ENCODE results near the gene USP1. TPM values are rescaled to one million over a fixed set of nuclear protein-coding genes. Genes with fewer than 3 reads are reported as not detected.

USP1 gene
- total and polyA plus RNA-seq, 2 of the 4 experiments (the other 2 are of a cell fraction), result 7.5 to 9.7 TPM

DNA sequence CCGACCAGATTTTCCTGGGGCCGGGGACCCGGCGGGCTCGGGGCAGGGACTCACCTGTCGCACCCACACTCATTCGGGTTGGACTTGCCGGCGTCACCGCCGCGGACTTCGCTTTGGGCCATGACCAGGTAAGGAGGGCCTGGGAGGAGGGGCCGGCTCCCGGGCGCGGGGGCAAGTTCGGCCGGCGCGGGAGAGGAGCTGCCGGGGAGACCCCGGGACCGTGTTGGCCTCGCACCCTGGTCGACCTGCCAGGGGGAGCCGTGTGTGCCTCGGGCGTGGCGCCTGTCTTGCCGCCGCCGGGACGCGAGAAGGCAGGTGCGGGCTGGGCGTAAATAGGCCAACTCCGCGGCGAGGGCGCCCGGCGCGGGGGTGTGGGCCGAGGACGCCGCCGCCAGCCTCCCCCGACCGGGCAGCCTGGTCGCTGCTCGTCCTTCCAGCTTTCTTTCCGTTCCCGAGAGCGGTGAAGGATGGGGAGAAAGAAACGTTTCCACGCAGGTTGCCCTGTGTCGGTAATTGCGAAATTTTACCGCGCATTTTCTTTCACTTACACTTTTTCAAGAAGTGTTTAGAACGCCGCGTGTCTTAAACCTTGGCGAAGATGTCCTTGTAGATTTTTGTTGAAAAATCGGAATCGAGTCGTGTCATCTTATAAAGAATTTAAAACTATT, 558 bp downstream of the USP1 start:
- dilution Hi-C loops (cut with HindIII; ENCODE audit: low sequenced_read_pairs, unreplicated experiment), result no loop called here
- in situ Hi-C loops (cut with MboI; ENCODE audit: low sequenced_read_pairs), result no loop called here

More for the DNA sequence above, 558 bp downstream of the USP1 start:
- peak overlapping the region; percentile 69; the same call in 1 of the 2 replicates for H3K23ac ChIP-seq (ENCODE audit: low read depth, low read length)
- H3K4ac ChIP-seq (ENCODE audit: low read depth, low read length), result peak overlapping the region; percentile 97; the same call in 1 of the 2 replicates
- intact Hi-C loops (cut with micrococcal nuclease), result loop anchor here (2.0 kb wide), 2 partner anchors 251 to 309 kb away; partner anchors contain the start of gene DOCK7
- peak overlapping the region; percentile 99; the same call in 1 of the 2 replicates for H4K91ac ChIP-seq (ENCODE audit: insufficient read depth, low read depth, low read length)
- peak overlapping the region; percentile 86 for H2AK9ac ChIP-seq (replicated peaks; ENCODE audit: low read depth, low read length, poor library complexity)
- H3K14ac ChIP-seq (replicated peaks; ENCODE audit: low read depth, low read length), result peak overlapping the region; percentile 8; the same call in 1 of the 2 replicates
- 0 out of 2 replicates have a peak, but pooled peaks cover 2% of the 10 kb centered on the region for H3K9me1 ChIP-seq (ENCODE audit: insufficient read depth, low read length)
- H3K27me3 ChIP-seq (ENCODE audit: control insufficient read depth, insufficient read depth, low read length), result no peaks in the 10 kb centered on the region
- DNase-seq (no peak), ATAC-seq (ENCODE audit: low read depth) (no peak)
- peak overlapping the region; percentile 99 for H3K4me2 ChIP-seq (ENCODE audit: low read depth, low read length)
- peak overlapping the region; percentile 99 for H3K56ac ChIP-seq (ENCODE audit: extremely low read depth, insufficient read depth, low read length)
- H2BK5ac ChIP-seq (ENCODE audit: low read depth, low read length, poor library complexity, severe bottlenecking), result peak overlapping the region; percentile 99
- H3K79me1 ChIP-seq (ENCODE audit: low read depth in 1 of 2, low read length in 2 of 2), result peaks cover 8 to 11% of the 10 kb centered on the region in 2 experiments; a peak in 3 of 4 replicates
- TF ChIP-seq, protein P1, sequence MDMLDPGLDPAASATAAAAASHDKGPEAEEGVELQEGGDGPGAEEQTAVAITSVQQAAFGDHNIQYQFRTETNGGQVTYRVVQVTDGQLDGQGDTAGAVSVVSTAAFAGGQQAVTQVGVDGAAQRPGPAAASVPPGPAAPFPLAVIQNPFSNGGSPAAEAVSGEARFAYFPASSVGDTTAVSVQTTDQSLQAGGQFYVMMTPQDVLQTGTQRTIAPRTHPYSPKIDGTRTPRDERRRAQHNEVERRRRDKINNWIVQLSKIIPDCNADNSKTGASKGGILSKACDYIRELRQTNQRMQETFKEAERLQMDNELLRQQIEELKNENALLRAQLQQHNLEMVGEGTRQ (IDR thresholded peaks at IDR 0.05; ENCODE audit: low read depth, low read length), result no peak
- TF ChIP-seq CEBPB (IDR thresholded peaks at IDR 0.05; ENCODE audit: low read depth, low read length), result peak; percentile 75
- TF ChIP-seq, protein P2, sequence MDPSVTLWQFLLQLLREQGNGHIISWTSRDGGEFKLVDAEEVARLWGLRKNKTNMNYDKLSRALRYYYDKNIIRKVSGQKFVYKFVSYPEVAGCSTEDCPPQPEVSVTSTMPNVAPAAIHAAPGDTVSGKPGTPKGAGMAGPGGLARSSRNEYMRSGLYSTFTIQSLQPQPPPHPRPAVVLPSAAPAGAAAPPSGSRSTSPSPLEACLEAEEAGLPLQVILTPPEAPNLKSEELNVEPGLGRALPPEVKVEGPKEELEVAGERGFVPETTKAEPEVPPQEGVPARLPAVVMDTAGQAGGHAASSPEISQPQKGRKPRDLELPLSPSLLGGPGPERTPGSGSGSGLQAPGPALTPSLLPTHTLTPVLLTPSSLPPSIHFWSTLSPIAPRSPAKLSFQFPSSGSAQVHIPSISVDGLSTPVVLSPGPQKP (IDR thresholded peaks at IDR 0.05; ENCODE audit: borderline replicate concordance, low read depth, low read length), result no peak
- peaks cover 2% of the 10 kb centered on the region for H3K36me3 ChIP-seq (ENCODE audit: control insufficient read depth, insufficient read depth, low read length)
- H3K9me3 ChIP-seq (ENCODE audit: control insufficient read depth, insufficient read depth, low read length), result no peaks in the 10 kb centered on the region
- no peak overlapping the region for H2BK120ac ChIP-seq (ENCODE audit: low read depth, low read length)
- no TSS peak for BruUV-seq (replicated peaks)
- H3K27ac ChIP-seq (ENCODE audit: insufficient read depth, low read length), result peak overlapping the region; percentile 99; the same call in 1 of the 2 replicates
- H3K4me1 ChIP-seq (ENCODE audit: control insufficient read depth, insufficient read depth, low read length), result peaks cover 3% of the 10 kb centered on the region; the same call in 1 of the 2 replicates
- no peak overlapping the region; the same call in 1 of the 2 replicates for H3K18ac ChIP-seq (ENCODE audit: low read depth, low read length)
- H4K20me1 ChIP-seq (ENCODE audit: insufficient read depth, low read length), result peaks cover 5% of the 10 kb centered on the region
- ChIA-PET POLR2A (ENCODE audit: unreplicated experiment) (no interaction called here), CTCF (interaction anchor here (0.6 kb wide), 1 partner anchor 377 kb away, joined by 4 read pairs; no protein-coding TSS in a partner anchor)
- H3K4me3 ChIP-seq (ENCODE audit: insufficient read depth, low read depth, low read length), result peak overlapping the region; percentile 82
- H2BK20ac ChIP-seq (ENCODE audit: low read depth, low read length), result no peak overlapping the region
- no peak overlapping the region for H2BK15ac ChIP-seq (ENCODE audit: low read depth, low read length)
- H2AFZ ChIP-seq (replicated peaks; ENCODE audit: low read length, poor library complexity), result peak overlapping the region; percentile 94
- H3K9ac ChIP-seq (ENCODE audit: low read depth, low read length), result peak overlapping the region; percentile 97
- H2AK5ac ChIP-seq (ENCODE audit: low read depth, low read length), result no peak overlapping the region
- H4K5ac ChIP-seq (ENCODE audit: low read depth, low read length), result no peak overlapping the region
- 0% methylated on average over 13 of the region's 68 CpGs; no CpG with 5 or more reads in 1 of the 2 experiments for WGBS, 2 experiments (ENCODE audit: extremely low coverage in 2 of 2, insufficient read length in 1 of 2)
- H4K8ac ChIP-seq (ENCODE audit: low read depth in 2 of 2, low read length in 2 of 2), result peak overlapping the region in 1 of 2 experiments; percentile 96; a peak in 2 of 4 replicates

Measured in IMR-90 (cell line).